Keratinocyte (primary cell): ENCODE results near the gene EZH2. TPM values are rescaled to one million over a fixed set of nuclear protein-coding genes. Genes with fewer than 3 reads are reported as not detected.

Source experiments
- DNase-seq: peaks from one replicate; pipeline ENCODE4 v3.0.0-alpha.2; 2011; ENCODE audit warnings: low read depth, missing footprints, low spot score
- FAIRE-seq: peaks from 2 replicates; lab custom pipeline; 2011; peaks lifted over from hg19 to GRCh38; lab: Jason Lieb, UNC
- H2AFZ ChIP-seq: 2 replicates; pipeline ENCODE4 v1.6.0; 2012; ENCODE audit warnings: low read length, control low read depth, inconsistent platforms; ENCODE audit not compliant: control insufficient read depth
- H3K27ac ChIP-seq: 2 replicates; pipeline ENCODE4 v1.5.1; 2011; ENCODE audit warnings: low read length; ENCODE audit not compliant: control insufficient read depth, insufficient read depth
- H3K27me3 ChIP-seq: 3 replicates; pipeline ENCODE4 v1.6.0; 2011; ENCODE audit warnings: low read length; ENCODE audit not compliant: control insufficient read depth, insufficient read depth; ENCODE audit errors: extremely low read depth
- H3K36me3 ChIP-seq, 2 experiments: 2 replicates in 1 of 2; 3 replicates in 1 of 2; pipeline ENCODE4 v1.5.1; 2011; ENCODE audit warnings: low read length in 2 of 2, mild to moderate bottlenecking in 1 of 2; ENCODE audit not compliant: control insufficient read depth in 2 of 2, insufficient read depth in 2 of 2; ENCODE audit errors: extremely low read depth in 1 of 2
- H3K4me1 ChIP-seq: 3 replicates; pipeline ENCODE4 v1.5.1; 2011; ENCODE audit warnings: low read length; ENCODE audit not compliant: control insufficient read depth, insufficient read depth; ENCODE audit errors: extremely low read depth
- H3K4me2 ChIP-seq: 3 replicates; pipeline ENCODE4 v1.6.0; 2011; ENCODE audit warnings: low read depth, low read length; ENCODE audit not compliant: control insufficient read depth, insufficient read depth; ENCODE audit errors: extremely low read depth
- H3K4me3 ChIP-seq, 3 experiments: fragments of 200-600 bp in 1 of 3; sonication (generic) in 1 of 3; 2 replicates in 2 of 3; 3 replicates in 1 of 3; pipeline ENCODE4 v1.5.1; 2011 to 2016; ENCODE audit warnings: low read length in 3 of 3, mild to moderate bottlenecking in 3 of 3, control low read depth in 2 of 3, inconsistent platforms in 1 of 3, low read depth in 1 of 3, mixed read lengths in 1 of 3, mixed run types in 1 of 3, moderate library complexity in 1 of 3; ENCODE audit not compliant: control insufficient read depth in 2 of 3, insufficient read depth in 2 of 3; ENCODE audit errors: extremely low read depth in 1 of 3
- H3K79me2 ChIP-seq: 2 replicates; pipeline ENCODE4 v1.6.0; 2012; ENCODE audit warnings: low read length; ENCODE audit not compliant: control insufficient read depth, insufficient read depth
- H3K9ac ChIP-seq: 3 replicates; pipeline ENCODE4 v1.6.0; 2011; ENCODE audit warnings: low read length; ENCODE audit not compliant: control insufficient read depth, insufficient read depth; ENCODE audit errors: extremely low read depth
- H3K9me1 ChIP-seq: 3 replicates; pipeline ENCODE4 v1.6.0; 2011; ENCODE audit warnings: low read length; ENCODE audit not compliant: control insufficient read depth, insufficient read depth; ENCODE audit errors: extremely low read depth
- H3K9me3 ChIP-seq: 2 replicates; pipeline ENCODE4 v1.5.1; 2012; ENCODE audit warnings: low read depth, low read length; ENCODE audit not compliant: control insufficient read depth
- H4K20me1 ChIP-seq: 3 replicates; pipeline ENCODE4 v1.6.0; 2011; ENCODE audit warnings: low read length; ENCODE audit not compliant: control insufficient read depth, insufficient read depth; ENCODE audit errors: extremely low read depth
- EZH2 ChIP-seq: IDR thresholded peaks from one replicate; pipeline ENCODE4 v1.6.1; 2012; ENCODE audit warnings: inconsistent platforms, mild to moderate bottlenecking, low read length, moderate library complexity
- dilution Hi-C: fragments of 300-500 bp; cut with MboI; formaldehyde crosslinking; loops from one replicate; pipeline ENCODE4 v1.7.0; 2020; ENCODE audit warnings: low sequenced_read_pairs; ENCODE audit not compliant: extremely low pct_ligation_motif_present
- polyA plus RNA-seq, 5 experiments: library from polyadenylated mRNA; depleted of rRNA in 3 of 5; stranded (reverse) in 3 of 5; stranded (forward) in 1 of 5; unstranded in 1 of 5; fragments of >200 nt; gene quantifications; 1 replicate in 1 of 5; 2 replicates in 3 of 5; 3 replicates in 1 of 5; pipeline versions ENCODE4 v1.2.1 to v1.2.3, GENCODE V29; 2011 to 2012; ENCODE audit warnings: missing spikeins in 2 of 5, low read depth in 1 of 5, low replicate concordance in 1 of 5
- TF ChIP-seq, protein P1 (sequence below), 3 experiments: IDR thresholded peaks in 1 of 3; conservative IDR thresholded peaks in 1 of 3; optimal IDR thresholded peaks in 1 of 3; 2 replicates in 2 of 3; 3 replicates in 1 of 3; pipeline versions ENCODE3 to v1.5.1; 2011; ENCODE audit warnings: low read length in 3 of 3, mild to moderate bottlenecking in 3 of 3, moderate library complexity in 2 of 3, control low read depth in 1 of 3, inconsistent platforms in 1 of 3; ENCODE audit not compliant: insufficient read depth in 2 of 3; ENCODE audit errors: extremely low read depth in 1 of 3

The EZH2 gene
- polyA plus RNA-seq, 1 donor (not counting 4 experiments of a cell fraction or from before 2014, with no cell fraction given) = 16.0 TPM

GRCh38 chr7:148866362-148866761 lies 17.7 kb downstream of the EZH2 start:
- no peaks in the 10 kb centered on the region for H3K9me3 ChIP-seq
- H3K4me2 ChIP-seq = no peak overlapping the region
- H2AFZ ChIP-seq = no peak overlapping the region
- H3K27ac ChIP-seq = no peak overlapping the region
- peaks cover 80% of the 10 kb centered on the region for H3K79me2 ChIP-seq
- dilution Hi-C loops = no loop called here
- FAIRE-seq = no peak
- no peaks in the 10 kb centered on the region for H3K4me1 ChIP-seq
- no peaks in the 10 kb centered on the region for H3K36me3 ChIP-seq
- DNase-seq = no peak
- no peak overlapping the region for H3K4me3 ChIP-seq
- H3K9ac ChIP-seq = no peak overlapping the region
- H4K20me1 ChIP-seq = no peaks in the 10 kb centered on the region
- no peaks in the 10 kb centered on the region for H3K9me1 ChIP-seq
- TF ChIP-seq, protein P1, sequence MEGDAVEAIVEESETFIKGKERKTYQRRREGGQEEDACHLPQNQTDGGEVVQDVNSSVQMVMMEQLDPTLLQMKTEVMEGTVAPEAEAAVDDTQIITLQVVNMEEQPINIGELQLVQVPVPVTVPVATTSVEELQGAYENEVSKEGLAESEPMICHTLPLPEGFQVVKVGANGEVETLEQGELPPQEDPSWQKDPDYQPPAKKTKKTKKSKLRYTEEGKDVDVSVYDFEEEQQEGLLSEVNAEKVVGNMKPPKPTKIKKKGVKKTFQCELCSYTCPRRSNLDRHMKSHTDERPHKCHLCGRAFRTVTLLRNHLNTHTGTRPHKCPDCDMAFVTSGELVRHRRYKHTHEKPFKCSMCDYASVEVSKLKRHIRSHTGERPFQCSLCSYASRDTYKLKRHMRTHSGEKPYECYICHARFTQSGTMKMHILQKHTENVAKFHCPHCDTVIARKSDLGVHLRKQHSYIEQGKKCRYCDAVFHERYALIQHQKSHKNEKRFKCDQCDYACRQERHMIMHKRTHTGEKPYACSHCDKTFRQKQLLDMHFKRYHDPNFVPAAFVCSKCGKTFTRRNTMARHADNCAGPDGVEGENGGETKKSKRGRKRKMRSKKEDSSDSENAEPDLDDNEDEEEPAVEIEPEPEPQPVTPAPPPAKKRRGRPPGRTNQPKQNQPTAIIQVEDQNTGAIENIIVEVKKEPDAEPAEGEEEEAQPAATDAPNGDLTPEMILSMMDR (optimal IDR thresholded peaks at IDR 0.05 in 1 of 3, IDR thresholded peaks at IDR 0.05 in 1 of 3, conservative IDR thresholded peaks at IDR 0.05 in 1 of 3; ENCODE audit: extremely low read depth in 1 of 3, insufficient read depth in 2 of 3, low read length in 3 of 3) = no peak
- TF ChIP-seq EZH2 = no peak
- H3K27me3 ChIP-seq = no peaks in the 10 kb centered on the region

- TF ChIP-seq, protein P1 (optimal IDR thresholded peaks at IDR 0.05 in 1 of 3, IDR thresholded peaks at IDR 0.05 in 1 of 3, conservative IDR thresholded peaks at IDR 0.05 in 1 of 3; ENCODE audit: extremely low read depth in 1 of 3, insufficient read depth in 2 of 3, low read length in 3 of 3) = no peak
- TF ChIP-seq EZH2 = no peak
- Histone ChIP-seq H3K36me3 (no peaks in the 10 kb centered on the region), H3K9ac (no peak overlapping the region), H3K9me1 (no peaks in the 10 kb centered on the region), H3K4me2 (no peak overlapping the region), H3K4me3 (no peak overlapping the region), H2AFZ (no peak overlapping the region), H3K27ac (no peak overlapping the region), H4K20me1 (no peaks in the 10 kb centered on the region), H3K27me3 (no peaks in the 10 kb centered on the region), H3K79me2 (peaks cover 76% of the 10 kb centered on the region), H3K9me3 (no peaks in the 10 kb centered on the region), H3K4me1 (no peaks in the 10 kb centered on the region)
- dilution Hi-C loops = no loop called here
- DNase-seq = no peak
- FAIRE-seq = no peak
Observed at GRCh38 chr7:148865283-148865682, 18.8 kb downstream of the EZH2 start.
